Epithelial cell of esophagus (primary cell): ENCODE results near the gene RRAD.

Source experiments
- DNase-seq: peaks from one replicate; pipeline ENCODE4 v3.0.0; 2010; ENCODE audit warnings: low read depth
- H3K4me3 ChIP-seq: 2 replicates; pipeline ENCODE4 v1.5.1; 2011; ENCODE audit warnings: mild to moderate bottlenecking, low read length, control low read depth
- TF ChIP-seq, protein P1 (sequence below): IDR thresholded peaks from 2 replicates; pipeline ENCODE4 v1.5.1; 2011; ENCODE audit warnings: low read depth, mild to moderate bottlenecking, low read length, control low read depth, inconsistent platforms; ENCODE audit not compliant: insufficient read depth; ENCODE audit errors: missing control alignments

RRAD gene

GRCh38 chr16:66882702-66883101 lies 42.6 kb downstream of the RRAD start:
- no peak for DNase-seq
- TF ChIP-seq, protein P1, sequence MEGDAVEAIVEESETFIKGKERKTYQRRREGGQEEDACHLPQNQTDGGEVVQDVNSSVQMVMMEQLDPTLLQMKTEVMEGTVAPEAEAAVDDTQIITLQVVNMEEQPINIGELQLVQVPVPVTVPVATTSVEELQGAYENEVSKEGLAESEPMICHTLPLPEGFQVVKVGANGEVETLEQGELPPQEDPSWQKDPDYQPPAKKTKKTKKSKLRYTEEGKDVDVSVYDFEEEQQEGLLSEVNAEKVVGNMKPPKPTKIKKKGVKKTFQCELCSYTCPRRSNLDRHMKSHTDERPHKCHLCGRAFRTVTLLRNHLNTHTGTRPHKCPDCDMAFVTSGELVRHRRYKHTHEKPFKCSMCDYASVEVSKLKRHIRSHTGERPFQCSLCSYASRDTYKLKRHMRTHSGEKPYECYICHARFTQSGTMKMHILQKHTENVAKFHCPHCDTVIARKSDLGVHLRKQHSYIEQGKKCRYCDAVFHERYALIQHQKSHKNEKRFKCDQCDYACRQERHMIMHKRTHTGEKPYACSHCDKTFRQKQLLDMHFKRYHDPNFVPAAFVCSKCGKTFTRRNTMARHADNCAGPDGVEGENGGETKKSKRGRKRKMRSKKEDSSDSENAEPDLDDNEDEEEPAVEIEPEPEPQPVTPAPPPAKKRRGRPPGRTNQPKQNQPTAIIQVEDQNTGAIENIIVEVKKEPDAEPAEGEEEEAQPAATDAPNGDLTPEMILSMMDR, result no peak
- no peak overlapping the region for H3K4me3 ChIP-seq

DNA sequence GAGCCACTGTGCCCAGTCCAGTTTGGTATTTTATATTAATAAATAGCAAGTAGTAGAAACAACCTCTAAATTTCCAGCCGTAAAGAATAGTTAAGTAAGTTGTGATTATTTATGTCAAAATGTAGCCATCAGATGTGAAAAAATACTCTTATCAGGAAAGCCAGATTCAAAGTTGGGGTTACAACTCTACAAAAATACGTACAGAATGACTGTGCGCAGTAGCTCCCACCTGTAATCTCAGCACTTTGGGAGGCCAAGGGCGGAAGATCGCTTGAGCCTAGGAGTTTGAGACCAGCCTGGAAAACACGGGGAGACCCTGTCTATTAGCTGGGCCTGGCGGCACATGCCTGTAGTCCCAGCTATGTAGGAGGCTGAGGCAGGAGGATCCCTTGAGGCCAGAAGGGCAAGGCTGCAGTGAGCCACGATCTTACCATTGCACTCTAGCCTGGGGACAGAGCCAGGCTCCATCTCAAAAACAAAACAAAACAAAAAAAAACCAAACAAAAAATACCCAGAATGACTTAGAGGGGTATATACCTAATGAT lies 43.3 kb downstream of the RRAD start:
- no peak for DNase-seq
- TF ChIP-seq, protein P1, result no peak
- H3K4me3 ChIP-seq, result no peak overlapping the region

DNA sequence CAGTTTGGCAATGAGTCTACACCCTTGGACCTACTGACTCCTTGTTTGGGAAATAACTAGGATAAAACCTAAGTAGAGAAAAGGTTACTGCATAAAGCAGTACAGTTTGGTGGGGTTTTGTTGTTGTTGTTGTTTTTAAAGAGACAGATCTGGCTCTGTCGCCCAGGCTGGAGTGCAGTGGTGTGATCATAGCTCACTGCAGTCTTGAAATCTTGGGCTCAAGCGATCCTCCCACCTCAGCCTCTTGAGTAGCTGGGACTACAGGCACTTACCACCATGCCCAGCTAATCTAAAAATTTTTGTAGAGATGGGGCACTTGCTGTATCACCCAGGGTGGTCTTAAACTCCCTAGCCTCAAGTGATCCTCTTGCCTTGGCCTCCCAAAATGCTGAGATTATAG lies 43.8 kb downstream of the RRAD start:
- no peak for DNase-seq
- H3K4me3 ChIP-seq, result peak overlapping the region; percentile 88
- TF ChIP-seq, protein P1, result no peak

DNA sequence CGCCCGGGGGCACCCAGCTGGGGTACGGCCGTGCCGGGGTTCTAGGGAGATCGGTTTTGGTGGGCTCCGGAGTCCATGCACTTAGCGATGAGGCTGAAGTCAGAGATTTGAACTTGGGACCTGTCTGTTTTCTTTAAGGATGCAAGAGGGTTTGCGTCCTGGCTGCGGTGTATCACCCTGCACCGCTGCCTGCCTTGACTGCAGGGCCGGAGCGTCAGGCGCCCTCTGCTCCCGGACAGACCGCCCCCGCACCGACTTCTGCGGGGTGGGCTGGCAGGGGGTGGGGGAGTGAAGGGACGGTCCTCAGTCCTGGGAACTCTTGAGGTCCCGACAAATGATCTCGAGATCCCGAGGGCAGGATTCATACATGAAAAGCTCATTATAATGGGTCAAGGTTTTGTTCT lies 44.3 kb downstream of the RRAD start:
- no peak for DNase-seq

GRCh38 chr16:66880288-66881013 lies 44.9 kb downstream of the RRAD start, which contains the start of gene PDP2:
TSS of gene PDP2 (plus strand) at chr16:66880515. CDS start at chr16:66884285, 3,770 bp downstream.
- TF ChIP-seq, protein P1, result no peak
- peak within 1 kb of the TSS; percentile 88 for H3K4me3 ChIP-seq
- DNase-seq, result peak; percentile 93

More for the DNA sequence above, 44.3 kb downstream of the RRAD start:
- TF ChIP-seq, protein P1, result no peak
- peak overlapping the region; percentile 88 for H3K4me3 ChIP-seq

DNA sequence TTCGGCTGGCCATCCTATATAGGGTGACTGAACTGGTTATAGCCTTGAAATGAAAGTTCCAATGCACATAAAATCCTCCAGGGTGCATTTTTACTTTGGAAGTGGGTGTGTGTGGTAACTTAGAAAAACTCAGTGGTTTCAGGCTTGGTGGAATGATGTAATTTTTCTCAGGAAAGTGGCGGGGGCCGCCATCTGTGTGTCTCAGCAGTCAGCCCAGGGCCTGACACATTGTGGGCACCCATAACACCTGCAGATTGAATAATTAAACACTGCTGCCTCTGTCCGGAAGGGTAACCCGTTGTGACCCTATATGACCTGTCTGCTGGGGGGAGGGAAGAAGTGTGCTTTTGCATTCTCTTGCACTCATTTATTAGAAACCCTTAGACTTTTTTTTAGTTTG lies 47.3 kb downstream of the RRAD start:
- TF ChIP-seq, protein P1, result no peak
- DNase-seq, result no peak
- H3K4me3 ChIP-seq, result no peak overlapping the region
